ENCODE measurements around the gene AKAP1.

Gene AKAP1

GRCh38 chr17:57086069-57086930 is 1.3 kb downstream of the AKAP1 start:
- H3K36me3 ChIP-seq (replicated peaks): no peaks in the 10 kb centered on the region
- in situ Hi-C loops (cut with HindIII; ENCODE audit: low pct_ligation_motif_present, low sequenced_read_pairs): no loop called here
- no peak for TF ChIP-seq CTCF (IDR thresholded peaks at IDR 0.05; ENCODE audit: low read depth, low read length, missing control alignments)

GRCh38 chr17:57088298-57088697 is 3.3 kb downstream of the AKAP1 start:
- no peak overlapping the region for H3K4me3 ChIP-seq (ENCODE audit: low read depth, low read length)
- no peak for DNase-seq
- in situ Hi-C loops (cut with HindIII; ENCODE audit: low pct_ligation_motif_present, low sequenced_read_pairs): no loop called here
- no peaks in the 10 kb centered on the region for H3K36me3 ChIP-seq (replicated peaks)
- TF ChIP-seq CTCF (IDR thresholded peaks at IDR 0.05; ENCODE audit: low read depth, low read length, missing control alignments): no peak
- no peaks in the 10 kb centered on the region for H3K27me3 ChIP-seq (replicated peaks)
- no peak overlapping the region for H3K27ac ChIP-seq

More at GRCh38 chr17:57086069-57086930, 1.3 kb downstream of the AKAP1 start:
- Histone ChIP-seq H3K4me3 (ENCODE audit: low read depth, low read length) (peak overlapping the region; percentile 94), H3K27ac (no peak overlapping the region), H3K27me3 (replicated peaks) (no peaks in the 10 kb centered on the region)
- DNase-seq: peak; percentile 11

- no peaks in the 10 kb centered on the region for H3K36me3 ChIP-seq (replicated peaks)
- H3K27ac ChIP-seq: no peak overlapping the region
- H3K27me3 ChIP-seq (replicated peaks): no peaks in the 10 kb centered on the region
- no peak for DNase-seq
- no peak overlapping the region for H3K4me3 ChIP-seq (ENCODE audit: low read depth, low read length)
- TF ChIP-seq CTCF (IDR thresholded peaks at IDR 0.05; ENCODE audit: low read depth, low read length, missing control alignments): no peak
- in situ Hi-C loops (cut with HindIII; ENCODE audit: low pct_ligation_motif_present, low sequenced_read_pairs): no loop called here
These were observed 4.3 kb downstream of the AKAP1 start for GRCh38 chr17:57089391-57089790.

- in situ Hi-C loops (cut with HindIII; ENCODE audit: low pct_ligation_motif_present, low sequenced_read_pairs): no loop called here
These were observed 5.6 kb downstream of the AKAP1 start for GRCh38 chr17:57090560-57091185.

GRCh38 chr17:57091186-57091618 is 6.2 kb downstream of the AKAP1 start:
- no peak for DNase-seq
- Histone ChIP-seq H3K27me3 (replicated peaks) (no peaks in the 10 kb centered on the region), H3K36me3 (replicated peaks) (no peaks in the 10 kb centered on the region), H3K4me3 (ENCODE audit: low read depth, low read length) (no peak overlapping the region), H3K27ac (no peak overlapping the region)
- TF ChIP-seq CTCF (IDR thresholded peaks at IDR 0.05; ENCODE audit: low read depth, low read length, missing control alignments): no peak
- in situ Hi-C loops (cut with HindIII; ENCODE audit: low pct_ligation_motif_present, low sequenced_read_pairs): no loop called here

More at GRCh38 chr17:57090560-57091185, 5.6 kb downstream of the AKAP1 start:
- H3K27ac ChIP-seq: no peak overlapping the region
- DNase-seq: no peak
- no peak overlapping the region for H3K4me3 ChIP-seq (ENCODE audit: low read depth, low read length)
- TF ChIP-seq CTCF (IDR thresholded peaks at IDR 0.05; ENCODE audit: low read depth, low read length, missing control alignments): no peak
- H3K36me3 ChIP-seq (replicated peaks): no peaks in the 10 kb centered on the region
- H3K27me3 ChIP-seq (replicated peaks): no peaks in the 10 kb centered on the region
